Osteocyte (in vitro differentiated cells): Measurements from ENCODE around the gene KCTD1. TPM values are rescaled to one million over a fixed set of nuclear protein-coding genes. Genes with fewer than 3 reads are reported as not detected.

Source experiments
- DNase-seq: peaks from one replicate; pipeline ENCODE4 v3.0.0; 2021; ENCODE audit warnings: mixed read lengths; ENCODE audit not compliant: unreplicated experiment; ENCODE audit errors: extremely low spot score
- H3K27ac Mint-ChIP-seq: one replicate; pipeline ENCODE4 v1.8.0; 2021; ENCODE audit warnings: mild to moderate bottlenecking, mixed read lengths; ENCODE audit not compliant: unreplicated experiment
- H3K27me3 Mint-ChIP-seq: one replicate; pipeline ENCODE4 v1.8.0; 2021; ENCODE audit warnings: mixed read lengths; ENCODE audit not compliant: unreplicated experiment
- H3K36me3 Mint-ChIP-seq: one replicate; pipeline ENCODE4 v1.8.0; 2021; ENCODE audit warnings: mixed read lengths; ENCODE audit not compliant: unreplicated experiment
- H3K4me1 Mint-ChIP-seq: one replicate; pipeline ENCODE4 v1.8.0; 2021; ENCODE audit warnings: mixed read lengths; ENCODE audit not compliant: unreplicated experiment
- H3K4me3 Mint-ChIP-seq: one replicate; pipeline ENCODE4 v1.8.0; 2021; ENCODE audit warnings: mild to moderate bottlenecking, moderate library complexity, mixed read lengths; ENCODE audit not compliant: unreplicated experiment
- H3K9me3 Mint-ChIP-seq: one replicate; pipeline ENCODE4 v1.8.0; 2021; ENCODE audit warnings: mixed read lengths; ENCODE audit not compliant: unreplicated experiment
- CTCF ChIP-seq: fragments of 200-600 bp; sonication (generic); IDR thresholded peaks from 2 replicates; pipeline ENCODE4 v1.5.0; 2021; ENCODE audit warnings: antibody characterized with exemption, mild to moderate bottlenecking, moderate library complexity
- microRNA-seq: library from miRNA; unstranded; fragments of <30 nt; microRNA quantifications from one replicate; pipeline ENCODE4 v1.1.0, GENCODE V29; 2020; ENCODE audit not compliant: unreplicated experiment
- total RNA-seq: library from RNA; stranded (reverse); gene quantifications from 2 replicates; pipeline ENCODE4 v1.2.1, GENCODE V29; 2021

The KCTD1 gene
- total RNA-seq, 1 donor from 2014 or later, result 25.7 TPM

GRCh38 chr18:26406324-26406723, 142.0 kb downstream of the KCTD1 start:
- Mint-ChIP-seq H3K4me3 (no peak overlapping the region), H3K27ac (no peak overlapping the region), H3K36me3 (no peaks in the 10 kb centered on the region), H3K27me3 (peaks cover 4% of the 10 kb centered on the region), H3K9me3 (no peaks in the 10 kb centered on the region), H3K4me1 (peaks cover 4% of the 10 kb centered on the region)
- no peak for DNase-seq
- TF ChIP-seq CTCF, result no peak

GRCh38 chr18:26405190-26405801, 143.1 kb downstream of the KCTD1 start:
- no peak for DNase-seq
- H3K4me3 Mint-ChIP-seq, result no peak overlapping the region
- peak; percentile 55 for TF ChIP-seq CTCF
- H3K27ac Mint-ChIP-seq, result no peak overlapping the region
- peaks cover 4% of the 10 kb centered on the region for H3K4me1 Mint-ChIP-seq
- H3K36me3 Mint-ChIP-seq, result no peaks in the 10 kb centered on the region
- H3K27me3 Mint-ChIP-seq, result peaks cover 4% of the 10 kb centered on the region
- no peaks in the 10 kb centered on the region for H3K9me3 Mint-ChIP-seq

Small RNA genes lying within 50 kb of the gene (microRNA-seq; reads per million reads assigned to microRNA genes)
- not detected for gene MIR8057
